Mammary epithelial cell (primary cell): ENCODE measurements around the gene SOX2.

Experiments used
- EZH2 ChIP-seq: IDR thresholded peaks from 2 replicates; pipeline ENCODE4 v1.6.1; 2012; ENCODE audit warnings: low read length, inconsistent platforms, borderline replicate concordance
- TF ChIP-seq, protein P1 (sequence below), 2 donors: IDR thresholded peaks in 1 of 2; conservative IDR thresholded peaks in 1 of 2; 2 replicates each; pipeline ENCODE4 v1.5.1; 2011 to 2012; ENCODE audit warnings: inconsistent platforms in 2 of 2, low read length in 2 of 2, mild to moderate bottlenecking in 2 of 2, control low read depth in 1 of 2, low read depth in 1 of 2; ENCODE audit not compliant: insufficient read depth in 1 of 2; ENCODE audit errors: extremely low read depth in 1 of 2

- TF ChIP-seq, protein P1, sequence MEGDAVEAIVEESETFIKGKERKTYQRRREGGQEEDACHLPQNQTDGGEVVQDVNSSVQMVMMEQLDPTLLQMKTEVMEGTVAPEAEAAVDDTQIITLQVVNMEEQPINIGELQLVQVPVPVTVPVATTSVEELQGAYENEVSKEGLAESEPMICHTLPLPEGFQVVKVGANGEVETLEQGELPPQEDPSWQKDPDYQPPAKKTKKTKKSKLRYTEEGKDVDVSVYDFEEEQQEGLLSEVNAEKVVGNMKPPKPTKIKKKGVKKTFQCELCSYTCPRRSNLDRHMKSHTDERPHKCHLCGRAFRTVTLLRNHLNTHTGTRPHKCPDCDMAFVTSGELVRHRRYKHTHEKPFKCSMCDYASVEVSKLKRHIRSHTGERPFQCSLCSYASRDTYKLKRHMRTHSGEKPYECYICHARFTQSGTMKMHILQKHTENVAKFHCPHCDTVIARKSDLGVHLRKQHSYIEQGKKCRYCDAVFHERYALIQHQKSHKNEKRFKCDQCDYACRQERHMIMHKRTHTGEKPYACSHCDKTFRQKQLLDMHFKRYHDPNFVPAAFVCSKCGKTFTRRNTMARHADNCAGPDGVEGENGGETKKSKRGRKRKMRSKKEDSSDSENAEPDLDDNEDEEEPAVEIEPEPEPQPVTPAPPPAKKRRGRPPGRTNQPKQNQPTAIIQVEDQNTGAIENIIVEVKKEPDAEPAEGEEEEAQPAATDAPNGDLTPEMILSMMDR (conservative IDR thresholded peaks at IDR 0.05 in 1 of 2, IDR thresholded peaks at IDR 0.05 in 1 of 2; ENCODE audit: extremely low read depth in 1 of 2, insufficient read depth in 1 of 2, low read depth in 1 of 2, low read length in 2 of 2) = no peak
- no peak for TF ChIP-seq EZH2
Measured at GRCh38 chr3:181712226-181712552, 464 bp downstream of the SOX2 start.
